GM19240 (cell line): ENCODE data around the gene SGMS1.

Experiments used
- DNase-seq: peaks from one replicate; pipeline ENCODE4 v3.0.0; 2011; ENCODE audit warnings: low spot score; ENCODE audit not compliant: insufficient read length

SGMS1 gene

GRCh38 chr10:50403074-50403473, 220.7 kb downstream of the SGMS1 start:
- DNase-seq, result no peak

- no peak for DNase-seq
Measured at GRCh38 chr10:50402466-50402865, 221.3 kb downstream of the SGMS1 start.

GRCh38 chr10:50400694-50401093, 223.1 kb downstream of the SGMS1 start:
- no peak for DNase-seq

- DNase-seq, result no peak
Measured at GRCh38 chr10:50398823-50399222, 224.9 kb downstream of the SGMS1 start.

- no peak for DNase-seq
Measured at GRCh38 chr10:50398381-50398780, 225.4 kb downstream of the SGMS1 start.

- no peak for DNase-seq
Measured at GRCh38 chr10:50397312-50398140, 226.2 kb downstream of the SGMS1 start.

- no peak for DNase-seq
Measured at GRCh38 chr10:50396491-50397311, 227.1 kb downstream of the SGMS1 start.

- no peak for DNase-seq
Measured at GRCh38 chr10:50395851-50396250, 227.9 kb downstream of the SGMS1 start.

GRCh38 chr10:50395271-50395670, 228.5 kb downstream of the SGMS1 start:
- DNase-seq, result no peak

- no peak for DNase-seq
Measured at GRCh38 chr10:50394832-50395231, 228.9 kb downstream of the SGMS1 start.

GRCh38 chr10:50393784-50394467, 229.8 kb downstream of the SGMS1 start:
- DNase-seq, result no peak

- DNase-seq, result no peak
Measured at GRCh38 chr10:50392966-50393718, 230.6 kb downstream of the SGMS1 start.

- DNase-seq, result no peak
Measured at GRCh38 chr10:50392426-50392825, 231.3 kb downstream of the SGMS1 start.

- DNase-seq, result no peak
Measured at GRCh38 chr10:50390302-50390701, 233.5 kb downstream of the SGMS1 start.

- no peak for DNase-seq
Measured at GRCh38 chr10:50388181-50388580, 235.6 kb downstream of the SGMS1 start.

- no peak for DNase-seq
Measured at GRCh38 chr10:50387732-50388073, 236.1 kb downstream of the SGMS1 start.

GRCh38 chr10:50387007-50387731, 236.6 kb downstream of the SGMS1 start:
- DNase-seq, result no peak

GRCh38 chr10:50385624-50386023, 238.1 kb downstream of the SGMS1 start:
- no peak for DNase-seq

GRCh38 chr10:50384898-50385297, 238.9 kb downstream of the SGMS1 start:
- no peak for DNase-seq

- DNase-seq, result no peak
Measured at GRCh38 chr10:50384238-50384637, 239.5 kb downstream of the SGMS1 start.

GRCh38 chr10:50382576-50383023, 241.2 kb downstream of the SGMS1 start:
- no peak for DNase-seq
